HepG2 (cell line): ENCODE data around the gene PASK. TPM values are rescaled to one million over a fixed set of nuclear protein-coding genes. Genes with fewer than 3 reads are reported as not detected.

Experiments
- ATAC-seq: fragments of 200-7000 bp; cut with Tn5 transposase; 3 replicates; pipeline ENCODE4 v1.9.1; 2020; ENCODE audit warnings: mild to moderate bottlenecking, moderate library complexity
- BruUV-seq: library from RNA; stranded (reverse); fragments of 400-500 nt; replicated peaks from 2 replicates; lab custom pipeline; 2021; lab: Mats Ljungman, UMichigan
- CTCF ChIA-PET: fragments of 300-600 bp; formaldehyde crosslinking; extraction: SDS; loops from one replicate; lab custom pipeline; 2021; ENCODE audit warnings: low total read pairs, inconsistent platforms, low intra/inter-chr PET ratio; lab: Yijun Ruan, JAX
- POLR2A ChIA-PET: fragments of 350-600 bp; sonication (Branson Sonifier 250); formaldehyde crosslinking; loops from one replicate; lab custom pipeline; 2020; ENCODE audit warnings: antibody characterized with exemption, inconsistent platforms; lab: Yijun Ruan, JAX
- DNase-seq: peaks from one replicate; pipeline ENCODE4 v3.0.0-alpha.2; 2015; ENCODE audit warnings: low spot score
- FAIRE-seq: peaks from 3 replicates; lab custom pipeline; 2011; peaks lifted over from hg19 to GRCh38; lab: Jason Lieb, UNC
- H2AFZ ChIP-seq: one replicate; pipeline ENCODE4 v1.6.1; 2011; ENCODE audit warnings: low read length, inconsistent platforms
- H3K27ac ChIP-seq: fragments of 300-600 bp; 3 replicates; pipeline ENCODE4 v1.8.0; 2011; ENCODE audit warnings: mixed run types, mild to moderate bottlenecking, mixed read lengths, low read length, inconsistent platforms; ENCODE audit not compliant: insufficient read depth; ENCODE audit errors: extremely low read length
- H3K27me3 ChIP-seq, 2 experiments: fragments of 200-600 bp in 1 of 2; 2 replicates in 1 of 2; 3 replicates in 1 of 2; pipeline versions ENCODE4 v1.6.0 to v1.8.0; 2011; ENCODE audit warnings: low read length in 2 of 2, mild to moderate bottlenecking in 2 of 2, moderate library complexity in 2 of 2, inconsistent platforms in 1 of 2; ENCODE audit not compliant: insufficient read depth in 2 of 2, control insufficient read depth in 1 of 2
- H3K36me3 ChIP-seq, 2 experiments: fragments of 200-600 bp in 1 of 2; replicated peaks in 1 of 2; 2 replicates in 1 of 2; 3 replicates in 1 of 2; pipeline versions ENCODE4 v1.5.1 to v1.8.0; 2011; ENCODE audit warnings: low read length in 2 of 2, inconsistent platforms in 1 of 2; ENCODE audit not compliant: insufficient read depth in 2 of 2, control insufficient read depth in 1 of 2
- H3K4me1 ChIP-seq: 2 replicates; pipeline ENCODE4 v1.5.1; 2012; ENCODE audit warnings: low read length, inconsistent platforms; ENCODE audit not compliant: insufficient read depth
- H3K4me2 ChIP-seq: 2 replicates; pipeline ENCODE4 v1.6.0; 2011; ENCODE audit warnings: low read depth, low read length, inconsistent platforms
- H3K4me3 ChIP-seq, 3 experiments: fragments of 200-600 bp in 1 of 3; sonication (generic), shearing (Covaris generic) in 1 of 3; replicated peaks in 1 of 3; 2 replicates each; pipeline ENCODE4 v1.5.1; 2011 to 2016; ENCODE audit warnings: low read length in 3 of 3, inconsistent platforms in 2 of 3, low read depth in 2 of 3, mild to moderate bottlenecking in 2 of 3, control low read depth in 1 of 3, mixed read lengths in 1 of 3; ENCODE audit not compliant: insufficient read depth in 1 of 3
- H3K79me2 ChIP-seq: one replicate; pipeline ENCODE4 v1.6.1; 2011; ENCODE audit warnings: low read length, inconsistent platforms; ENCODE audit not compliant: insufficient read depth
- H3K9ac ChIP-seq: 2 replicates; pipeline ENCODE4 v1.6.0; 2011; ENCODE audit warnings: mild to moderate bottlenecking, low read depth, low read length, inconsistent platforms; ENCODE audit not compliant: insufficient read depth
- H3K9me3 ChIP-seq: 2 replicates; pipeline ENCODE4 v1.5.1; 2012; ENCODE audit warnings: mild to moderate bottlenecking, low read length
- H4K20me1 ChIP-seq: 2 replicates; pipeline ENCODE4 v1.6.0; 2011; ENCODE audit warnings: inconsistent platforms, mild to moderate bottlenecking, low read length, moderate library complexity; ENCODE audit not compliant: insufficient read depth
- FIP1L1 ChIP-seq: fragments of 200-400 bp; formaldehyde crosslinking; IDR thresholded peaks from 2 replicates; pipeline ENCODE4 v1.6.1; 2018; ENCODE audit warnings: low read depth, mild to moderate bottlenecking, low read length, moderate library complexity, borderline replicate concordance; ENCODE audit not compliant: insufficient read depth
- FLYWCH1 ChIP-seq: sonication (generic); formaldehyde crosslinking; IDR thresholded peaks from 2 replicates; pipeline ENCODE4 v1.8.1; 2023; ENCODE audit warnings: mild to moderate bottlenecking, missing genetic modification reagents
- FUBP1 ChIP-seq: sonication (generic); formaldehyde crosslinking; IDR thresholded peaks from 2 replicates; pipeline ENCODE4 v1.5.1; 2020; ENCODE audit warnings: missing genetic modification reagents, mild to moderate bottlenecking, borderline replicate concordance
- GZF1 ChIP-seq: sonication (generic); formaldehyde crosslinking; IDR thresholded peaks from 2 replicates; pipeline ENCODE4 v1.5.1; 2020; ENCODE audit warnings: mild to moderate bottlenecking, missing genetic modification reagents
- NCOA5 ChIP-seq: sonication (generic); formaldehyde crosslinking; IDR thresholded peaks from 2 replicates; pipeline ENCODE4 v1.4.0; 2020; ENCODE audit warnings: missing genetic modification reagents
- NFYC ChIP-seq: IDR thresholded peaks from 2 replicates; pipeline ENCODE4 v1.6.1; 2016; ENCODE audit warnings: missing genetic modification reagents, missing compliant biosample characterization
- NR2C2 ChIP-seq: sonication (generic); formaldehyde crosslinking; IDR thresholded peaks from 2 replicates; pipeline ENCODE4 v1.4.0; 2020; ENCODE audit warnings: missing genetic modification reagents, mild to moderate bottlenecking, moderate library complexity, borderline replicate concordance
- YY1 ChIP-seq: IDR thresholded peaks from 2 replicates; pipeline ENCODE4 v1.6.1; 2011; ENCODE audit warnings: low read length, low read depth, moderate library complexity, mild to moderate bottlenecking; ENCODE audit not compliant: insufficient read depth, insufficient replicate concordance
- ZFY ChIP-seq: sonication (generic); formaldehyde crosslinking; IDR thresholded peaks from 2 replicates; pipeline ENCODE4 v1.4.0; 2020; ENCODE audit warnings: missing genetic modification reagents
- ZIK1 ChIP-seq: sonication (generic); formaldehyde crosslinking; IDR thresholded peaks from 2 replicates; pipeline ENCODE4 v1.5.0; 2020; ENCODE audit warnings: mild to moderate bottlenecking, low read depth, missing genetic modification reagents, borderline replicate concordance
- ZNF124 ChIP-seq: sonication (generic); formaldehyde crosslinking; IDR thresholded peaks from 2 replicates; pipeline ENCODE4 v1.4.0; 2020; ENCODE audit warnings: missing genetic modification reagents
- ZNF720 ChIP-seq: sonication (generic); formaldehyde crosslinking; IDR thresholded peaks from 2 replicates; pipeline ENCODE4 v1.4.0; 2020; ENCODE audit warnings: missing genetic modification reagents
- WGBS: methylation state at CpG from one replicate; pipeline ENCODE4 v1.1.6; 2017; ENCODE audit warnings: low lambda C conversion rate; 5-methylcytosine and 5-hydroxymethylcytosine counted together
- in situ Hi-C: cut with HindIII; loops from 2 replicates; pipeline ENCODE4 v1.10.0; 2017; ENCODE audit warnings: low pct_unique_long_range_greater_than_20kb; ENCODE audit not compliant: extremely low pct_ligation_motif_present
- intact Hi-C: fragments of 100-400 bp; cut with micrococcal nuclease; formaldehyde crosslinking; loops from one replicate; pipeline ENCODE4 v1.10.0; 2022; ENCODE audit not compliant: unreplicated experiment
- polyA plus RNA-seq, 8 experiments: library from polyadenylated mRNA; depleted of rRNA in 3 of 8; stranded (reverse) in 7 of 8; unstranded in 1 of 8; fragments of >200 nt; fragmentation: Illumina TruSeq in 4 of 8; extraction: Trizol in 4 of 8; gene quantifications; 2 replicates each; pipeline versions ENCODE4 v1.2.1 to v1.2.3, GENCODE V29; 2011 to 2016; ENCODE audit warnings: low read depth in 4 of 8, missing spikeins in 1 of 8, mixed read lengths in 1 of 8; ENCODE audit not compliant: insufficient read depth in 1 of 8
- total RNA-seq, 5 experiments: library from RNA; depleted of rRNA; stranded (reverse); fragments of >200 nt; fragmentation: Illumina TruSeq; extraction: Trizol; gene quantifications; 2 replicates each; pipeline ENCODE4 v1.2.3, GENCODE V29; 2016; ENCODE audit warnings: low read depth in 1 of 5

The PASK gene
- total and polyA plus RNA-seq, 2 of the 13 experiments (the other 11 are each of a cell fraction or from before 2014, with no cell fraction given): 6.9 to 17.0 TPM

DNA sequence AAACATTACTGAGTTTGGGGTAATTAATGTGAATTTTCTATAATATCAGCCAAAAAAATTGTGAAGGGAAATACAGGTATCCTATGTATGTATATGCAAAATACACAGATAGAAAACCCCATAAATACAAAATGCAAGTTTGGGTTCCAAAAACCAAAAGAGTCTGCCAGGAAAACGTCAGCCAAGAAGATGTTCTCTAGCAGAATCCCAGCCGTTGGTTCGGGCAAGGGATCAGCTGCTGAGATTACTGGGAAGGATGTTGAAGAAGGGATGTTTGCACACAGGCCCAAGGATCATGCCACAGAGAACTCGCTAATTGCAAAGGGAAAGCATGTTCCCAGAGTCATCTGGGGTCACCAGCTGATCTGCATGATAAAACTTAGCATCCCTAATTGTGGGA, 29.7 kb upstream of the PASK start:
- Histone ChIP-seq H3K4me3 (no peak overlapping the region), H3K4me1 (no peaks in the 10 kb centered on the region), H2AFZ (no peak overlapping the region), H3K4me2 (no peak overlapping the region), H3K79me2 (no peaks in the 10 kb centered on the region), H3K9me3 (no peaks in the 10 kb centered on the region), H4K20me1 (no peaks in the 10 kb centered on the region), H3K9ac (no peak overlapping the region), H3K27ac (no peak overlapping the region), H3K27me3 (no peaks in the 10 kb centered on the region), H3K36me3 (peaks cover 6 to 34% of the 10 kb centered on the region in 2 experiments; a peak in 4 of 5 replicates)
- in situ Hi-C loops: no loop called here
- ATAC-seq (no peak), DNase-seq (no peak), FAIRE-seq (no peak)
- intact Hi-C loops: no loop called here
- WGBS: 91% methylated on average over 4 of the region's 4 CpGs
- ChIA-PET CTCF (no interaction called here), POLR2A (no interaction called here)
- BruUV-seq: no TSS peak
- no peak for TF ChIP-seq NCOA5 (CRISPR knock-in tag)
- no peak for TF ChIP-seq ZNF720 (CRISPR knock-in tag)
- TF ChIP-seq FUBP1 (CRISPR knock-in tag): no peak
- no peak for TF ChIP-seq ZNF124

- no TSS peak for BruUV-seq
- no peaks in the 10 kb centered on the region for H3K79me2 ChIP-seq
- no peaks in the 10 kb centered on the region for H3K9me3 ChIP-seq
- DNase-seq (no peak), ATAC-seq (no peak), FAIRE-seq (no peak)
- ChIA-PET POLR2A (no interaction called here), CTCF (no interaction called here)
- no peak overlapping the region for H3K9ac ChIP-seq
- H3K4me2 ChIP-seq: no peak overlapping the region
- H4K20me1 ChIP-seq: no peaks in the 10 kb centered on the region
- H3K4me1 ChIP-seq: no peaks in the 10 kb centered on the region
- H2AFZ ChIP-seq: no peak overlapping the region
- H3K27me3 ChIP-seq: no peaks in the 10 kb centered on the region
- H3K27ac ChIP-seq: no peak overlapping the region
- in situ Hi-C loops: no loop called here
- intact Hi-C loops: no loop called here
- peaks cover 4 to 31% of the 10 kb centered on the region in 2 experiments; a peak in 4 of 5 replicates for H3K36me3 ChIP-seq
- 91% methylated on average over 10 of the region's 12 CpGs for WGBS
- no peak overlapping the region for H3K4me3 ChIP-seq
- TF ChIP-seq YY1 (no peak), ZFY (CRISPR knock-in tag) (no peak), GZF1 (no peak), FIP1L1 (no peak), FLYWCH1 (CRISPR knock-in tag) (no peak), NFYC (CRISPR knock-in tag) (no peak), NR2C2 (CRISPR knock-in tag) (no peak), ZIK1 (CRISPR knock-in tag) (no peak)
Measured at GRCh38 chr2:241177526-241178334, 28.5 kb upstream of the PASK start.
